Measurements from ENCODE around the gene SASH1.

The SASH1 gene

DNA sequence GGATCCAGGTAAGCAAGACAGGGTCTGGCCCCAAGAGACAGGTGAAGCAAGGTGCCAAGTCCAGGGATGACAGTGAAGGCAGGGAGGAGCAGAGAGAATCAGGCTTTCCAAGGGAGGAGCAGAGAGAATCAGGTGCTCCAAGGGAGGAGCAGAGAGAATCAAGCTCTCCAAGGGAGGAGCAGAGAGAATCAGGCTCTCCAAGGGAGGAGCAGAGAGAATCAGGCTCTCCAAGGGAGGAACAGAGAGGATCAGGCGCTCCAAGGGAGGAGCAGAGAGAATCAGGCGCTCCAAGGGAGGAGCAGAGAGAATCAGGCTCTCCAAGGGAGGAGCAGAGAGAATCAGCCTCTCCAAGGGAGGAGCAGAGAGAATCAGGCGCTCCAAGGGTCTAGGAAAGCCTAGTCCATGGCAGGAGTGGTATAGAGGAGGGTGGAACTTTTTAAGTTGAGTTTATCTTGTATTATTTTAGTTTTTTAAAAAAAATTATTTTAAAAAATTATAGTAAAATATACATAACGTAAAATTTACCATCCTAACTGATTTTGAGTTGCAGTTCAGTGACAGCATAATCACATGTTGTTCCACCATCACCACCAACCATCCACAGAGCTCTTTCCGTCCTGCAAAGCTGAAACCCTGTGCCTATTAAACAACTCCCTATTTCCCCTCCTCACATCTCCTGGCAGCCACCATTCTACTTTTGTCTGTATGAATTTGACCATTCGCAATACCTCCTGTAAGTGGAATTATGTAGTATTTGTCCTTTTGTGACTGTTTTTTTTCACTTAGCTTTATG, 64.1 kb downstream of the SASH1 start:
- no peak overlapping the region for H3K27ac ChIP-seq
- TF ChIP-seq, protein P1, sequence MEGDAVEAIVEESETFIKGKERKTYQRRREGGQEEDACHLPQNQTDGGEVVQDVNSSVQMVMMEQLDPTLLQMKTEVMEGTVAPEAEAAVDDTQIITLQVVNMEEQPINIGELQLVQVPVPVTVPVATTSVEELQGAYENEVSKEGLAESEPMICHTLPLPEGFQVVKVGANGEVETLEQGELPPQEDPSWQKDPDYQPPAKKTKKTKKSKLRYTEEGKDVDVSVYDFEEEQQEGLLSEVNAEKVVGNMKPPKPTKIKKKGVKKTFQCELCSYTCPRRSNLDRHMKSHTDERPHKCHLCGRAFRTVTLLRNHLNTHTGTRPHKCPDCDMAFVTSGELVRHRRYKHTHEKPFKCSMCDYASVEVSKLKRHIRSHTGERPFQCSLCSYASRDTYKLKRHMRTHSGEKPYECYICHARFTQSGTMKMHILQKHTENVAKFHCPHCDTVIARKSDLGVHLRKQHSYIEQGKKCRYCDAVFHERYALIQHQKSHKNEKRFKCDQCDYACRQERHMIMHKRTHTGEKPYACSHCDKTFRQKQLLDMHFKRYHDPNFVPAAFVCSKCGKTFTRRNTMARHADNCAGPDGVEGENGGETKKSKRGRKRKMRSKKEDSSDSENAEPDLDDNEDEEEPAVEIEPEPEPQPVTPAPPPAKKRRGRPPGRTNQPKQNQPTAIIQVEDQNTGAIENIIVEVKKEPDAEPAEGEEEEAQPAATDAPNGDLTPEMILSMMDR (conservative IDR thresholded peaks at IDR 0.05), result no peak

DNA sequence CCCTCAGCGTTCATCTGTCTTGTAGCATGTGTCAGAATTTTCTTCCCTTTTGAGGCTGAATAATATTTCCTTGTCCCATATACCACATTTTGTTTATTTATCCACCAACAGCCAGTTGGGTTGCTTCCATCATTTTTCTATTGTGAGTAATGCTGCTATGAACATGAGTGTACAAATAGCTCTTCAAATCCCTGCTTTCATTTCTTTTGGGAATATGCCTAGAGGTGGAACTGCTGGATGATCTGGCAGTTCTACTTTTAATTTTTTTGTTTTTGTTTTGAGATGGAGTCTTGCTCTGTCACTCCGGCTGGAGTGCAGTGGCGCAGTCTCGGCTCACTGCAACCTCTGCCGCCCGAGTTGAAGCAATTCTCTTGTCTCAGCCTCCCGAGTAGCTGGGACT, 64.7 kb downstream of the SASH1 start:
- TF ChIP-seq, protein P1 (conservative IDR thresholded peaks at IDR 0.05), result no peak
- H3K27ac ChIP-seq, result no peak overlapping the region

DNA sequence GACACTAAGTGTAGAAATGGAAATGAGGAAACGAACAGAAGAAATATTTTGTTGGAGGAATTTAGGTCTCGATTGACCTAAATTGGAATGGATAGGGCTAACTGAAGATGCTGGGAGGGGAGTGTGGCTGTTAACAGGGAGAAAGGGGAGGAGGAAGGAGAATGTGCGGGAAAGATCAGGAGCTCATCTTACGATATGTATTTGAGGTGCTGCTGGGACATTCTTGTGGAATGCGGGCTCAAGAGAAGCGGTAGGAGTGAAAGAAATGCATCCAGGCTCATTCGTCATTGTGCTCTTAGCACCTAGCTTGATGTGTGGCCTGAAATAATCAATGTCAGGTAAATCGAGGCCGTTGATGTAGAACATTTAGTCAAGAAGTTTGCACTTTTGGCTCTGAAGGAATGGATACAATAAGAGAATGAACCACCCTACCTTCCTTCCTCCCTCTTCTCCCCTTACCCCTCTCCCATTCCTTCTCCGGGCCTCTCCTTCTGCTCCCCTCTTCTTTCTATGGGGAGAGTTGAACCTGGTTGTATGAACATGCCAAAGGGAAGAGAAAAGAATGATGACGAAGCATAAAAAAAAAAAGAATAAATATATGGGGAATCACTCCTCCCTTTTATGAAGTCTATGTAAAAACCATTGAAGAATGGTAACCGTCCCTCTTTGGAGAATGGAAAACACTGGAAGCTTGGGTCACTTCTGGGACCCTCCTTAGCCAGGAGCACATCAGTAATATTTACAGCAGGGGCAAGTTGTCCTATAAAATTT, 70.9 kb downstream of the SASH1 start:
- H3K27ac ChIP-seq, result no peak overlapping the region
- TF ChIP-seq, protein P1 (conservative IDR thresholded peaks at IDR 0.05), result no peak

DNA sequence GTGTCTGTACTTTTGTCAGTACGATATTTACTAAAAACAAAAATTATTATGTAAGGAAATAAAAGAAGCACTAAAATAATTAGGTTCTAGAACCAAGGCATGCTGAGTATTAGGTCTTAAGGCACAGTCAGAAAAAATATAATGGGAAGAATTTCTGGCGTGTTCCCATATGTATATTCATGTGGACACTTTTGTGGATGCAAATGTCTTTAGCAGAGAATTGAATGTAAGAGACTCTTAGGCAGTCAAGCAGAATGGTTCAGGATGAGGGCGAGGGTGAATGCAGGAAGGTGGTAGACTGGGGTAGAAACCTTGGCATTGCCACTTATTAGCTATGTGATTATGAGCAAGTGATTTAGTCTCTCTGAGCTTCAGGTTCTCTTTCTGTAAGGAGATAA, 71.5 kb downstream of the SASH1 start:
- no peak overlapping the region for H3K27ac ChIP-seq
- TF ChIP-seq, protein P1 (conservative IDR thresholded peaks at IDR 0.05), result no peak

DNA sequence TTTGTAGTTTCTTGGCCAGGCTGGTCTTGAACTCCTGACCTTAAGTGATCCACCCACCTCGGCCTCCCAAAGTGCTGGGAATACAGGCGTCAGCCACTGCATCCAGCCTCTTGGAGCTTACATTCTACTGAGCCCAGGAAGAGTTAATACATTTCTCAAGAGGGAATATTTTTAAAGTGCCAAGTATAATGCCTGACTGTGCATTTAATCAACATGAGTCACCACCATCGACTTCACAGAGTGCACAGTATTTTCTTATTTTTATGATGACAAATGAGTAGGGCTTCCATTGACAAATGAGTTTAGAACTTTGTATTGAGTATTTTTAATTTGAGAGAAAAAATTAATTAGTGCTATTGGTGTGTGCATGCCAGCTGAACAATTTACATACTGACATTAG, 72.2 kb downstream of the SASH1 start:
- no peak overlapping the region for H3K27ac ChIP-seq

DNA sequence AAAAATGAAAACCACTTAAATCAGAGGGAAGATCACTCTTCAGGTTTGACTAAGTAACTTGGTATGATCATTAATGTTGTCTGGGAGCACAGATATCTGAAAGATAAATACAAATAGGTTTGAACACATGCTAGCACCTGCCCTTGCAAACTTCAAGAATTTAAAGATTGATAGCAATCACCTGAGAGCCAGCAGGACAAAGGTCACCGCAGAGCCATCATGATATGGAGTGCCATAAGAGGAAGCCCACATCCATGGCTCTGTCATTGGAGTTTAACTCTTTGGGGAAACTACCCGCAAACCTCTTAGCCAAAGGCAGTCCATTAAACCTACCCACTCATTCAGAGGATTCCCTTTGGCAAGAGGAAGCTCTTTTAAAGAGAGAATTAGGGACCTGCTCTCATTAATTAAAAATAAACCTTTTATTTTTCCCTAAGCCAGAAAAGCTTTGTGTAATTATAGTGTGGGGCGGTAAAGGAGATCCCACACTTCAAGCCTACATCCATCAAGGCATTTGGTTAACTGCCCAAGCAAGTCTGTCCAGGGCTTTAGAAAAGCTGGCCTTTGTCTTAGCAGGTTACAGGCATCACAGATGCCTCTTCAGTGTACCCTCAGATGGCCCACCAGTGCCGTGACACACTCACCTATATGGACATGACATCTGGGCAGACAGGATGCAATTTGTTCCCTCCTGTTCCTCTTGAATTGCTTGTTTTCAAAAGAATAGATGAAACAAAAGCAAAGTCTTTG, 73.0 kb downstream of the SASH1 start:
- TF ChIP-seq, protein P1 (conservative IDR thresholded peaks at IDR 0.05), result no peak
- H3K27ac ChIP-seq, result no peak overlapping the region

More for the DNA sequence above, 72.2 kb downstream of the SASH1 start:
- TF ChIP-seq, protein P1 (conservative IDR thresholded peaks at IDR 0.05), result no peak

All from VCaP (cell line).